ENCODE data around the gene TRDMT1.
A peak's percentile ranks its signal among the peaks of the same experiment; 100 is the strongest.

Gene TRDMT1

GRCh38 chr10:17229967-17230682 is 28.7 kb upstream of the TRDMT1 start:
- DNase-seq = peak; percentile 80

- DNase-seq = no peak
Observed at GRCh38 chr10:17229717-17229966, 28.2 kb upstream of the TRDMT1 start.

- peak; percentile 70 for DNase-seq
Observed at GRCh38 chr10:17229016-17229716, 27.7 kb upstream of the TRDMT1 start.

- DNase-seq = peak; percentile 92
Observed at GRCh38 chr10:17228091-17229015, 26.9 kb upstream of the TRDMT1 start, which contains the start of gene VIM. VIM (plus strand) TSS chr10:17228241; CDS start chr10:17229423, 1,182 bp downstream.

GRCh38 chr10:17227367-17228090 is 26.1 kb upstream of the TRDMT1 start:
- no peak for DNase-seq

GRCh38 chr10:17226891-17227303 is 25.4 kb upstream of the TRDMT1 start:
- no peak for DNase-seq

- DNase-seq = no peak
Observed at GRCh38 chr10:17225808-17226207, 24.3 kb upstream of the TRDMT1 start.

- DNase-seq = no peak
Observed at GRCh38 chr10:17222329-17222728, 20.9 kb upstream of the TRDMT1 start.

- no peak for DNase-seq
Observed at GRCh38 chr10:17220652-17221100, 19.2 kb upstream of the TRDMT1 start.

- no peak for DNase-seq
Observed at GRCh38 chr10:17219024-17219423, 17.6 kb upstream of the TRDMT1 start.

- peak; percentile 33 for DNase-seq
Observed at GRCh38 chr10:17217631-17218232, 16.3 kb upstream of the TRDMT1 start.

GRCh38 chr10:17216901-17217395 is 15.5 kb upstream of the TRDMT1 start:
- no peak for DNase-seq

- peak; percentile 97 for DNase-seq
Observed at GRCh38 chr10:17216217-17216900, 14.9 kb upstream of the TRDMT1 start.

GRCh38 chr10:17215782-17216122 is 14.3 kb upstream of the TRDMT1 start:
- no peak for DNase-seq

GRCh38 chr10:17214971-17215781 is 13.7 kb upstream of the TRDMT1 start:
- DNase-seq = peak; percentile 76

- no peak for DNase-seq
Observed at GRCh38 chr10:17214526-17214925, 13.1 kb upstream of the TRDMT1 start.

GRCh38 chr10:17213646-17214349 is 12.3 kb upstream of the TRDMT1 start:
- peak; percentile 75 for DNase-seq

- DNase-seq = peak; percentile 32
Observed at GRCh38 chr10:17212802-17213221, 11.3 kb upstream of the TRDMT1 start.

- no peak for DNase-seq
Observed at GRCh38 chr10:17210361-17210760, 8.9 kb upstream of the TRDMT1 start.

- DNase-seq = no peak
Observed at GRCh38 chr10:17209881-17210280, 8.4 kb upstream of the TRDMT1 start.

Measured in NCI-H226 (cell line).